ENCODE data around the gene ZBED1.

DNA sequence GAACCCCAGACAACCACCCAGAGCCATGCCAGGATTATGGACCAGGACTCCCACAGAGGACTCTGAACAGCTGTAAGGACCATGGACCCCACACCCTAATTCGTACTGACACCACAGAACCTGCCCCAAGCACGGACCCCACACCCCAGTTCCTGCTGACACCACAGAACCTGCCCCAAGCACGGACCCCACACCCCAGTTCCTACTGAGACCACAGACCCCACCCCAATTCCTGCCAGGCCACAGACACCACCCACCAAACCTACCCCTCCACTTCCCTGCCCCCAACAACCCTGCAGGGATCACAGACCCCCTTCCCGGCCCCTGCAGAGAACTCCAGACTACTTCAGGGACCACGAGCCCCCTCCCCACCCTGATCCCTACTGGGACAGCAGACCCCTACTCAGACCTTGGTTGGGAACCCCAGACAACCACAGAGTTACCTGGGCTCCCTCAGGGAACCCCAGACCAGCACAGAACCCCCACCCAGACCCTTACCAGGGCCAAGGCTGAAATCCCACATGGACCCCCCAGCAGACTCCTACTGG, 1.4 kb upstream of the ZBED1 start:
- TF ChIP-seq, protein P1, sequence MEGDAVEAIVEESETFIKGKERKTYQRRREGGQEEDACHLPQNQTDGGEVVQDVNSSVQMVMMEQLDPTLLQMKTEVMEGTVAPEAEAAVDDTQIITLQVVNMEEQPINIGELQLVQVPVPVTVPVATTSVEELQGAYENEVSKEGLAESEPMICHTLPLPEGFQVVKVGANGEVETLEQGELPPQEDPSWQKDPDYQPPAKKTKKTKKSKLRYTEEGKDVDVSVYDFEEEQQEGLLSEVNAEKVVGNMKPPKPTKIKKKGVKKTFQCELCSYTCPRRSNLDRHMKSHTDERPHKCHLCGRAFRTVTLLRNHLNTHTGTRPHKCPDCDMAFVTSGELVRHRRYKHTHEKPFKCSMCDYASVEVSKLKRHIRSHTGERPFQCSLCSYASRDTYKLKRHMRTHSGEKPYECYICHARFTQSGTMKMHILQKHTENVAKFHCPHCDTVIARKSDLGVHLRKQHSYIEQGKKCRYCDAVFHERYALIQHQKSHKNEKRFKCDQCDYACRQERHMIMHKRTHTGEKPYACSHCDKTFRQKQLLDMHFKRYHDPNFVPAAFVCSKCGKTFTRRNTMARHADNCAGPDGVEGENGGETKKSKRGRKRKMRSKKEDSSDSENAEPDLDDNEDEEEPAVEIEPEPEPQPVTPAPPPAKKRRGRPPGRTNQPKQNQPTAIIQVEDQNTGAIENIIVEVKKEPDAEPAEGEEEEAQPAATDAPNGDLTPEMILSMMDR (IDR thresholded peaks at IDR 0.05), result no peak
- no peak for TF ChIP-seq POLR2AphosphoS5 (IDR thresholded peaks at IDR 0.05)
